Pancreas (tissue), 10 donors: ENCODE data around the gene SLC39A1. TPM values are rescaled to one million over a fixed set of nuclear protein-coding genes. Genes with fewer than 3 reads are reported as not detected.

ENCODE experiments used
- ATAC-seq, 4 donors: fragments of 200-7000 bp; cut with Tn5 transposase; one replicate each; pipeline versions ENCODE4 v1.8.0 to v1.9.1; 2020; ENCODE audit warnings: mild to moderate bottlenecking in 4 of 4, moderate library complexity in 4 of 4
- DNase-seq, 6 donors: peaks; one replicate each; pipeline ENCODE4 v3.0.0-alpha.2; 2020
- FAIRE-seq: peaks from 2 replicates; lab custom pipeline; 2012; peaks lifted over from hg19 to GRCh38; lab: Jason Lieb, UNC
- H3K27ac ChIP-seq, 4 donors: fragments of 200-600 bp; sonication (generic); 1 replicate in 3 of 4; 2 replicates in 1 of 4; pipeline versions ENCODE4 v1.5.0 to v1.8.0; 2020
- H3K27me3 ChIP-seq, 4 donors: fragments of 200-600 bp; one replicate each; pipeline ENCODE4 v1.8.0; 2021
- H3K36me3 ChIP-seq, 3 donors: fragments of 200-600 bp; sonication (generic) in 1 of 3; one replicate each; pipeline versions ENCODE4 v1.5.0 to v1.8.0; 2020 to 2021
- H3K4me1 ChIP-seq, 3 donors: fragments of 200-600 bp; one replicate each; pipeline ENCODE4 v1.8.0; 2021
- H3K4me3 ChIP-seq, 4 donors: fragments of 200-600 bp; sonication (generic) in 2 of 4; one replicate each; pipeline versions ENCODE4 v1.5.0 to v1.8.0; 2020 to 2021
- H3K9me3 ChIP-seq, 4 donors: fragments of 200-600 bp; one replicate each; pipeline ENCODE4 v1.8.0; 2021
- CTCF ChIP-seq, 4 donors: fragments of 200-600 bp; sonication (generic) in 3 of 4; IDR thresholded peaks; one replicate each; pipeline versions ENCODE4 v1.5.0 to v1.8.0; 2021; ENCODE audit warnings: antibody characterized with exemption in 4 of 4
- WGBS, 2 donors: extraction: QIAGEN DNeasy Blood & Tissue Kit; methylation state at CpG; one replicate each; pipeline ENCODE4 v1.1.7; 2013; 5-methylcytosine and 5-hydroxymethylcytosine counted together
- intact Hi-C, 3 donors: fragments of 100-400 bp; cut with DNase I; formaldehyde crosslinking; loops; one replicate each; pipeline versions ENCODE4 v1.11.1 to v1.14.2; 2022
- polyA plus RNA-seq, 2 donors: library from polyadenylated mRNA; stranded (reverse); fragments of 200-250 nt; gene quantifications; one replicate each; pipeline ENCODE4 v1.2.3, GENCODE V29; 2013
- total RNA-seq, 6 donors: library from RNA; stranded (reverse); fragmentation: NEBNext Ultra II Directional in 4 of 6; extraction: Animal tissue kit (Norgen Biotek cat#: 25700) in 4 of 6; gene quantifications; one replicate each; pipeline versions ENCODE4 v1.2.1 to v1.2.4, GENCODE V29; 2021 to 2023
- donor health status: healthy with polysubstance abuse.
- donor health status: DM: no; HTN: no; CAD: no; lungs with moderate emphysema.
- donor health status: DM: no; HTN: no; CAD: no.
- donor health status: control.
- donor health status: control.
- donor health status: Bipolar disorder and iron deficiency.
- donor health status: DM: yes; HTN: yes; CAD: no.
- donor health status: DM: no; HTN: no; CAD: no.
- donor health status: DM: no; HTN: no; CAD: no.
- donor health status: DM: yes; HTN: yes; CAD: no.

Gene SLC39A1
- total and polyA plus RNA-seq, 8 donors, result 20.0 to 46.1 (median 27.0) TPM

- H3K9me3 ChIP-seq, result no peaks in the 10 kb centered on the region
- DNase-seq, result no peak
- H3K27ac ChIP-seq, result no peak overlapping the region
- no peaks in the 10 kb centered on the region for H3K27me3 ChIP-seq
- intact Hi-C loops, result no loop called here
- H3K4me3 ChIP-seq, result no peak overlapping the region
- no peak for TF ChIP-seq CTCF (IDR thresholded peaks at IDR 0.05)
- no peak for ATAC-seq
- peaks cover 0 to 4% (median under 1%) of the 10 kb centered on the region in 3 donors for H3K4me1 ChIP-seq
- 66 to 82% methylated on average over 4 of the region's 4 CpGs for WGBS, 2 donors
- FAIRE-seq, result no peak
- H3K36me3 ChIP-seq, result peaks cover 0 to 5% (median 2%) of the 10 kb centered on the region in 3 donors
Measured at GRCh38 chr1:153928791-153929341, 34.5 kb downstream of the SLC39A1 start.

GRCh38 chr1:153928245-153928644 lies 35.1 kb downstream of the SLC39A1 start:
- no peaks in the 10 kb centered on the region for H3K36me3 ChIP-seq
- DNase-seq, result no peak
- no peak for FAIRE-seq
- peaks cover 0 to 6% (median 3%) of the 10 kb centered on the region in 3 donors for H3K4me1 ChIP-seq
- H3K9me3 ChIP-seq, result no peaks in the 10 kb centered on the region
- H3K27ac ChIP-seq, result no peak overlapping the region
- no peak for TF ChIP-seq CTCF (IDR thresholded peaks at IDR 0.05)
- no peak overlapping the region for H3K4me3 ChIP-seq
- ATAC-seq, result no peak
- H3K27me3 ChIP-seq, result no peaks in the 10 kb centered on the region
- intact Hi-C loops, result no loop called here
- 76 to 88% methylated on average over 1 of the region's 1 CpG for WGBS, 2 donors

GRCh38 chr1:153926405-153926804 lies 36.9 kb downstream of the SLC39A1 start:
- TF ChIP-seq CTCF (IDR thresholded peaks at IDR 0.05), result no peak
- Histone ChIP-seq H3K27me3 (no peaks in the 10 kb centered on the region), H3K27ac (no peak overlapping the region), H3K4me1 (peaks cover 0 to 8% (median 3%) of the 10 kb centered on the region in 3 donors), H3K4me3 (no peak overlapping the region), H3K36me3 (no peaks in the 10 kb centered on the region), H3K9me3 (no peaks in the 10 kb centered on the region)
- ATAC-seq, result no peak
- no peak for FAIRE-seq
- DNase-seq, result no peak
- intact Hi-C loops, result no loop called here
- 71 to 81% methylated on average over 4 of the region's 4 CpGs for WGBS, 2 donors

GRCh38 chr1:153922972-153923925 lies 40.1 kb downstream of the SLC39A1 start, which contains the start of gene GATAD2B:
GATAD2B (minus strand) TSS chr1:153922972; CDS start chr1:153828347, 94,625 bp downstream.
- H3K4me3 ChIP-seq, result peak within 1 kb of the TSS; percentile 63 to 75 (median 68)
- H3K27ac ChIP-seq, result peak within 1 kb of the TSS; percentile 65 to 87 (median 76)
- H3K9me3 ChIP-seq, result no peaks in the 10 kb centered on the region
- 0 to 1% methylated on average over 47 to 53 of the region's 53 CpGs for WGBS, 2 donors
- no peaks in the 10 kb centered on the region for H3K36me3 ChIP-seq
- FAIRE-seq, result no peak
- peak; percentile 94 to 98 (median 96) for ATAC-seq
- intact Hi-C loops, result no loop called here
- H3K4me1 ChIP-seq, result peaks cover 3 to 20% (median 8%) of the 10 kb centered on the region in 3 donors
- no peak for TF ChIP-seq CTCF (IDR thresholded peaks at IDR 0.05)
- H3K27me3 ChIP-seq, result no peaks in the 10 kb centered on the region
- DNase-seq, result peak; percentile 99 to 100 (median 100)
